Measurements from ENCODE around the gene BTD.

DNA sequence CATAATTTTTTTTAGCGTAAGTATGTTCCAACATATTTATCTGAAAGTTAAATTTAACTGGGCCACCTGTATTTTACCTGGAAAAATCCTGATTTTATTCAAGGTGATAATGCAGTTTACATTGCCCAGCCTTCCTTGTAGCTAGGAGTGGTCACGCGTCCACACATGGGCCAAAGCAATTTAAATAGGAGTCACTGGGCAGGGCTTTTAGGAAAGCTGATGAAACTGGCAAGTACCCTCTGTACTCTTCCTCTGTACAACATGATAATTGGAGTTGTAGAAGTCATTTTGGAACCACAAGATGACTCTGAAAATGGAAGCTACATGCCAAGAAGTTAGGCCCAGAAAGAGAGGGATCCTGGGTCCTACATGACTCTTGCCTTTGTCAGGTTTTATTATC lies 9.5 kb downstream of the BTD start:
- TF ChIP-seq, protein P1, sequence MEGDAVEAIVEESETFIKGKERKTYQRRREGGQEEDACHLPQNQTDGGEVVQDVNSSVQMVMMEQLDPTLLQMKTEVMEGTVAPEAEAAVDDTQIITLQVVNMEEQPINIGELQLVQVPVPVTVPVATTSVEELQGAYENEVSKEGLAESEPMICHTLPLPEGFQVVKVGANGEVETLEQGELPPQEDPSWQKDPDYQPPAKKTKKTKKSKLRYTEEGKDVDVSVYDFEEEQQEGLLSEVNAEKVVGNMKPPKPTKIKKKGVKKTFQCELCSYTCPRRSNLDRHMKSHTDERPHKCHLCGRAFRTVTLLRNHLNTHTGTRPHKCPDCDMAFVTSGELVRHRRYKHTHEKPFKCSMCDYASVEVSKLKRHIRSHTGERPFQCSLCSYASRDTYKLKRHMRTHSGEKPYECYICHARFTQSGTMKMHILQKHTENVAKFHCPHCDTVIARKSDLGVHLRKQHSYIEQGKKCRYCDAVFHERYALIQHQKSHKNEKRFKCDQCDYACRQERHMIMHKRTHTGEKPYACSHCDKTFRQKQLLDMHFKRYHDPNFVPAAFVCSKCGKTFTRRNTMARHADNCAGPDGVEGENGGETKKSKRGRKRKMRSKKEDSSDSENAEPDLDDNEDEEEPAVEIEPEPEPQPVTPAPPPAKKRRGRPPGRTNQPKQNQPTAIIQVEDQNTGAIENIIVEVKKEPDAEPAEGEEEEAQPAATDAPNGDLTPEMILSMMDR (IDR thresholded peaks at IDR 0.05; ENCODE audit: low read depth, low read length, missing input control), result no peak
- no peak for TF ChIP-seq RAD21 (IDR thresholded peaks at IDR 0.05)
- TF ChIP-seq, protein P2, sequence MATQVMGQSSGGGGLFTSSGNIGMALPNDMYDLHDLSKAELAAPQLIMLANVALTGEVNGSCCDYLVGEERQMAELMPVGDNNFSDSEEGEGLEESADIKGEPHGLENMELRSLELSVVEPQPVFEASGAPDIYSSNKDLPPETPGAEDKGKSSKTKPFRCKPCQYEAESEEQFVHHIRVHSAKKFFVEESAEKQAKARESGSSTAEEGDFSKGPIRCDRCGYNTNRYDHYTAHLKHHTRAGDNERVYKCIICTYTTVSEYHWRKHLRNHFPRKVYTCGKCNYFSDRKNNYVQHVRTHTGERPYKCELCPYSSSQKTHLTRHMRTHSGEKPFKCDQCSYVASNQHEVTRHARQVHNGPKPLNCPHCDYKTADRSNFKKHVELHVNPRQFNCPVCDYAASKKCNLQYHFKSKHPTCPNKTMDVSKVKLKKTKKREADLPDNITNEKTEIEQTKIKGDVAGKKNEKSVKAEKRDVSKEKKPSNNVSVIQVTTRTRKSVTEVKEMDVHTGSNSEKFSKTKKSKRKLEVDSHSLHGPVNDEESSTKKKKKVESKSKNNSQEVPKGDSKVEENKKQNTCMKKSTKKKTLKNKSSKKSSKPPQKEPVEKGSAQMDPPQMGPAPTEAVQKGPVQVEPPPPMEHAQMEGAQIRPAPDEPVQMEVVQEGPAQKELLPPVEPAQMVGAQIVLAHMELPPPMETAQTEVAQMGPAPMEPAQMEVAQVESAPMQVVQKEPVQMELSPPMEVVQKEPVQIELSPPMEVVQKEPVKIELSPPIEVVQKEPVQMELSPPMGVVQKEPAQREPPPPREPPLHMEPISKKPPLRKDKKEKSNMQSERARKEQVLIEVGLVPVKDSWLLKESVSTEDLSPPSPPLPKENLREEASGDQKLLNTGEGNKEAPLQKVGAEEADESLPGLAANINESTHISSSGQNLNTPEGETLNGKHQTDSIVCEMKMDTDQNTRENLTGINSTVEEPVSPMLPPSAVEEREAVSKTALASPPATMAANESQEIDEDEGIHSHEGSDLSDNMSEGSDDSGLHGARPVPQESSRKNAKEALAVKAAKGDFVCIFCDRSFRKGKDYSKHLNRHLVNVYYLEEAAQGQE (IDR thresholded peaks at IDR 0.05), result no peak
- no peak for TF ChIP-seq GABPA (IDR thresholded peaks at IDR 0.05 in 1 of 2, conservative IDR thresholded peaks at IDR 0.05 in 1 of 2)
- TF ChIP-seq, protein P3, sequence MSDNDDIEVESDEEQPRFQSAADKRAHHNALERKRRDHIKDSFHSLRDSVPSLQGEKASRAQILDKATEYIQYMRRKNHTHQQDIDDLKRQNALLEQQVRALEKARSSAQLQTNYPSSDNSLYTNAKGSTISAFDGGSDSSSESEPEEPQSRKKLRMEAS (IDR thresholded peaks at IDR 0.05), result no peak
- TF ChIP-seq FOXA1 (IDR thresholded peaks at IDR 0.05), result no peak

Measured in liver (tissue), 3 donors.